ENCODE data around the gene FRS3. TPM values are rescaled to one million over a fixed set of nuclear protein-coding genes. Genes with fewer than 3 reads are reported as not detected.
A peak's percentile ranks its signal among the peaks of the same experiment; 100 is the strongest.

The FRS3 gene
- total RNA-seq, 2 donors from 2014 or later, result 2.6 to 3.4 TPM

DNA sequence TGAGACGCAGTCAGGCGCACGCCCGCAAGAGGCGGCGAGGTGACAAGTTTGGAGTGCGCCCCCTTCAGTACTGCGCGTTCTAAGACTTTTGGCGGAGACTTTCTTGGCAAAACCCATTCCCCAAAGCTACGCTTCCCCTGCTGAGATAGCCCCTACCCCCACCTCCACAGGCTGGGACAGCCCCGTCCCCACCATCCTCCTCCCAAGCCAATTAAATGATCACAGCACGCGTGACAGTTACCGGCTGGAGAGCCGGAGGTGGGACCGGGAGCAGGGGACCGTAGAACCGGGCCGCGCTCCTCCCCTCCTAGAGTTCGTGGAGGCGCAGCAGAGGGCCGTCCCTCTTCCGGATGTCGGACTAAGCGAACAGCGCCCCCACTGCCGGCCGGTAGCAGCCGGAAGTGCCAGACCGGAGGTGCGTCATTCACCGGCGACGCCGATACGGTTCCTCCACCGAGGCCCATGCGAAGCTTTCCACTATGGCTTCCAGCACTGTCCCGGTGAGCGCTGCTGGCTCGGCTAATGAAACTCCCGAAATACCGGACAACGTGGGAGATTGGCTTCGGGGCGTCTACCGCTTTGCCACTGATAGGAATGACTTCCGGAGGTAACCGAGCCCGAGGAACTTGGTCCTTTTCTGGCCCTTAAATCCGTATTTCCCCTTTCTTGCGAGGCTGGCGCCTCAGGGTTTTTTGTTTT, 7.7 kb upstream of the FRS3 start, which contains the start of gene TOMM6:
Gene TOMM6, plus strand, starts transcription at position 476 of the 699 bp plus-strand sequence. Its CDS starts 4 bp downstream, at position 480.
- peak; percentile 95 for DNase-seq (ENCODE audit: low spot score)
- Histone ChIP-seq H3K36me3 (peaks cover 31% of the 10 kb centered on the region), H3K4me1 (peaks cover 0 to 52% of the 10 kb centered on the region in 2 donors), H3K27me3 (no peaks in the 10 kb centered on the region), H3K4me3 (peak within 1 kb of the TSS; percentile 80 to 81), H3K9me3 (no peaks in the 10 kb centered on the region), H3K27ac (peak within 1 kb of the TSS; percentile 88 to 96)
- TF ChIP-seq, protein P1, sequence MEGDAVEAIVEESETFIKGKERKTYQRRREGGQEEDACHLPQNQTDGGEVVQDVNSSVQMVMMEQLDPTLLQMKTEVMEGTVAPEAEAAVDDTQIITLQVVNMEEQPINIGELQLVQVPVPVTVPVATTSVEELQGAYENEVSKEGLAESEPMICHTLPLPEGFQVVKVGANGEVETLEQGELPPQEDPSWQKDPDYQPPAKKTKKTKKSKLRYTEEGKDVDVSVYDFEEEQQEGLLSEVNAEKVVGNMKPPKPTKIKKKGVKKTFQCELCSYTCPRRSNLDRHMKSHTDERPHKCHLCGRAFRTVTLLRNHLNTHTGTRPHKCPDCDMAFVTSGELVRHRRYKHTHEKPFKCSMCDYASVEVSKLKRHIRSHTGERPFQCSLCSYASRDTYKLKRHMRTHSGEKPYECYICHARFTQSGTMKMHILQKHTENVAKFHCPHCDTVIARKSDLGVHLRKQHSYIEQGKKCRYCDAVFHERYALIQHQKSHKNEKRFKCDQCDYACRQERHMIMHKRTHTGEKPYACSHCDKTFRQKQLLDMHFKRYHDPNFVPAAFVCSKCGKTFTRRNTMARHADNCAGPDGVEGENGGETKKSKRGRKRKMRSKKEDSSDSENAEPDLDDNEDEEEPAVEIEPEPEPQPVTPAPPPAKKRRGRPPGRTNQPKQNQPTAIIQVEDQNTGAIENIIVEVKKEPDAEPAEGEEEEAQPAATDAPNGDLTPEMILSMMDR (IDR thresholded peaks at IDR 0.05), result peak; percentile 68 to 88

DNA sequence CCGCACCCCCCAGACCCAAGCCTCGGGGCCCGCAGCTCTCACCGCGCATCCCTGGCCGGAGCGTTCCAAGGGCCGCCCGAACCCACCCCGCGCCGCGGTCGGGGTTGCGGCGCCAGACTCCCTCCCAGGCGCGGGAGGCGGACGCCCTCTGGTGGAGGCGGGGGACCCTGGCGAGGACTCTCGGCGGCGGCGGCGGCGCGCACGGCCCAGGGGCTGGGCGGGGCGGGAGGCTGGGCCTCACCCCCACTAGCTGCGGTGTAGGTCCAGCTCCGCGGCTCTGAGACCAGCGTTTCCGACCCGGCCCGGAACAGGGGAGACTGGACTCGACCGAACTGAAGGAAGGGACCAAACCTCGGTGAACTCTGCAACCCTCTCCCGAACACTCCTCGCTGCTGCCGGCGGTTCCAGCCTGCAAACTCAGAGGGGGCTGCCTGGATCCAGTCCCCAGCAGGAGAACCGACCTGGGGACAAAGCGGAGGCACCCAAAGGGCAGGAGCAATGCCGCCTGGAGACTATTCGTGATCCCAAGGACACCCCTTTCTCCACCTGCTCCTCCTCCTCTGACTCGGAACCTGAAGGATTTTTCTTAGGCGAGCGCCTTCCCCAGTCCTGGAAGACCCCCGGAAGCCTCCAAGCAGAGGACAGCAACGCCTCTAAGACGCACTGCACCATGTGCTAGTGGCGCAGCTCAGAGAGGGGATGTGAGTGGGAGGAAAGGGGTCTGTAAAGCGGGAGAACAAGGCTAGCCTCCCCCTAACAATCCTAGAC, 6.9 kb upstream of the FRS3 start:
- Histone ChIP-seq H3K36me3 (peaks cover 24% of the 10 kb centered on the region), H3K27me3 (no peaks in the 10 kb centered on the region), H3K4me1 (peaks cover 0 to 50% of the 10 kb centered on the region in 2 donors), H3K27ac (peak overlapping the region; percentile 88 to 96), H3K9me3 (no peaks in the 10 kb centered on the region), H3K4me3 (peak overlapping the region; percentile 80 to 81)
- DNase-seq (ENCODE audit: low spot score), result peak; percentile 86
- TF ChIP-seq, protein P1 (IDR thresholded peaks at IDR 0.05), result peak; percentile 92 to 96

DNA sequence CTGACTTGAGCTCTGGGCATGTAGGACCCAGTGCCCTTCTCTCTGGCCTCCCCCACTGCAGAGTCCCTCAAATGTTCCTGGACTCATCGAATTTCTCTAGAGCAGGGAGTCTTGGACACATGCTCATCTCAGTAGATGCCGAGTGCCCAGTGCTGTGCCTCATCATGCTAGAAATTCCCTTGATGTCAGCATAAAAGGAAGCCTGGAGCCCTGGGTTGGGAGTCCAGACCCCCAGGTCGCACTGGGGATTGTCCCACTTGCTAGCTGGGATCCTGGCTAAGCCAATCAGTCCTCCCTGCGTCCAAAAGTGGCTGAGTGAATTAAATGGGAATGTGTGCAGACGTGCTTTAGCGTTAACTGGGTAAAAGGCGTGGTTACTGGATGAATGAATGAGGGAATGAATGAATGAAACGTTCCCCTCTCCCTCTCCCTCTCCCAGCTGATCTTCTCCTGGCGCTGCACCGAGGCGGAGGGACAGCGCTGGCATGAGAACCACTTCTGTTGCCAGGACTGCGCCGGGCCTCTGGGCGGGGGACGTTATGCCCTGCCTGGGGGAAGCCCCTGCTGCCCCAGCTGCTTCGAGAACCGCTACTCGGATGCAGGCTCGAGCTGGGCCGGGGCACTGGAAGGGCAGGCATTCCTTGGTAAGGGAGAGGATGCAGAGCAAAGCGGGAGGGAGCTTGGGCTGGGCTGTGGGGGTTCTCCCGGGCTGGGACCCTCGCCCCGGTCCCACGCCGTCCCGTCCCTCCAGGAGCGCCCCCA, 6.2 kb upstream of the FRS3 start:
- H3K36me3 ChIP-seq, result peaks cover 16% of the 10 kb centered on the region
- no peak for DNase-seq (ENCODE audit: low spot score)
- no peaks in the 10 kb centered on the region for H3K27me3 ChIP-seq
- peak overlapping the region; percentile 80 to 81 for H3K4me3 ChIP-seq
- H3K9me3 ChIP-seq, result no peaks in the 10 kb centered on the region
- TF ChIP-seq, protein P1 (IDR thresholded peaks at IDR 0.05), result no peak
- H3K27ac ChIP-seq, result peak overlapping the region; percentile 88 to 96
- H3K4me1 ChIP-seq, result peaks cover 0 to 52% of the 10 kb centered on the region in 2 donors

DNA sequence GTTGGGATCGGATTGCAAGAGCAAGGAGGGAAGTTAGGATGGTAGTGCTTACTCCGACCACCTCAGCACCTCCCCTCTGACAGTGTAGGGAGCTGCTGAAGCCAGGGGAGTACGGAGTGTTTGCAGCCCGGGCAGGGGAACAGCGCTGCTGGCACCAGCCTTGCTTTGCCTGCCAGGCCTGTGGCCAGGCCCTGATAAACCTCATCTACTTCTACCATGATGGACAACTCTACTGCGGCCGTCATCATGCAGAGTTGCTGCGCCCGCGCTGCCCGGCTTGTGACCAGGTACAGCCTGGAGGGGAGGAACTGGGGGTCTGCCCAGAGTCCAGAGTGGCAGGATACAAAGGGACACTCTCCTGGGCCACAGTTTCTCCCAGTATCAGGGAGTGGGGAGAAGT, 5.6 kb upstream of the FRS3 start:
- DNase-seq (ENCODE audit: low spot score), result no peak
- H3K4me3 ChIP-seq, result no peak overlapping the region

DNA sequence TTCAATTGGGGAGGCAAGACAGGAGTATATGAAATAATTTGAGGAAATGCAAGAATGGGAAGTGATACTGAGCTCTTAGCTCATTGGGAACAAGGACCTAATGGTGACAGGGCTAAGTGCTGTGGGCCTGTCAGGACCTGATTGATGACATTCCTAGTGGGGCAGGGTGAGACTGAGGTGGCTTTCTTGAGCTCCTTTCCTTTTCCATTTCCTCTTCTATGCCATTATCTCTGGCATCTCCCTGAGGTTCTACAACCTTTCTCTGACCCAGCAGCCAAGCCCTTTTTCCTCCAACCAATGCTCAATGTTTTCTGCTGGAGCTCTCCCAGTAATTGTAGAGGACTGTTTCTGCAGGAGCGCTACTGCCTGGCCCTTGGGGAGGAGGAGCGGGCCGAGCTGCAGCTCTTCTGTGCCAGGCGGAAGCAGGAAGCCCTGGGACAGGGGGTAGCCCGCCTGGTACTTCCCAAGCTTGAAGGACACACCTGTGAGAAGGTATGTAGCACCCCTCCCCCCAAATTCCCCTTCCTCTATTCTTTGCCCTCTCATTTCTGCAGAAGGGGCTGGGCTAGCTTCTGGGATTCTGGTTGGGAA, 5.0 kb upstream of the FRS3 start:
- TF ChIP-seq, protein P1 (IDR thresholded peaks at IDR 0.05), result no peak
- peaks cover 0 to 54% of the 10 kb centered on the region in 2 donors for H3K4me1 ChIP-seq
- no peaks in the 10 kb centered on the region for H3K27me3 ChIP-seq
- H3K27ac ChIP-seq, result no peak overlapping the region
- no peak overlapping the region for H3K4me3 ChIP-seq
- peaks cover 9% of the 10 kb centered on the region for H3K36me3 ChIP-seq
- no peak for DNase-seq (ENCODE audit: low spot score)
- no peaks in the 10 kb centered on the region for H3K9me3 ChIP-seq

More for the DNA sequence above, 5.6 kb upstream of the FRS3 start:
- TF ChIP-seq, protein P1 (IDR thresholded peaks at IDR 0.05), result no peak
- H3K27me3 ChIP-seq, result no peaks in the 10 kb centered on the region
- H3K27ac ChIP-seq, result no peak overlapping the region
- peaks cover 13% of the 10 kb centered on the region for H3K36me3 ChIP-seq
- peaks cover 0 to 54% of the 10 kb centered on the region in 2 donors for H3K4me1 ChIP-seq
- no peaks in the 10 kb centered on the region for H3K9me3 ChIP-seq

Measured in right atrium auricular region (tissue), 2 donors.